Stimulated activated CD4-positive, alpha-beta T cell treated with anti-CD3 and anti-CD28 coated beads, TNF-alpha, amount 100 ng/mL, for 4 hours (primary cell): ENCODE data around the gene LCN10.
"Not testable (repeated sequence)": the region's sequence is repeated elsewhere in the genome, so short reads cannot be mapped to it uniquely, and the experiment has no call there.

ENCODE experiments used
- DNase-seq, 3 experiments: peaks; one replicate each; pipeline ENCODE4 v3.0.0-alpha.2; 2020; ENCODE audit warnings: low read depth in 3 of 3

Gene LCN10

GRCh38 chr9:136720251-136720897, 22.4 kb downstream of the LCN10 start:
- DNase-seq = no peak

GRCh38 chr9:136719195-136719880, 23.4 kb downstream of the LCN10 start:
- no peak for DNase-seq

- DNase-seq = no peak
Measured at GRCh38 chr9:136718345-136719194, 24.2 kb downstream of the LCN10 start.

GRCh38 chr9:136717399-136717798, 25.3 kb downstream of the LCN10 start:
- DNase-seq = no peak

- DNase-seq = no peak
Measured at GRCh38 chr9:136714893-136715274, 27.9 kb downstream of the LCN10 start.

- DNase-seq = no peak
Measured at GRCh38 chr9:136714096-136714892, 28.4 kb downstream of the LCN10 start.

- no peak for DNase-seq
Measured at GRCh38 chr9:136713550-136713949, 29.2 kb downstream of the LCN10 start.

GRCh38 chr9:136712690-136713544, 29.8 kb downstream of the LCN10 start:
- no peak for DNase-seq

GRCh38 chr9:136711751-136712689, 30.7 kb downstream of the LCN10 start, which contains the start of gene DIPK1B:
Gene DIPK1B, plus strand, starts transcription at chr9:136712572. Its CDS starts 94 bp downstream, at chr9:136712666.
- DNase-seq = no peak

- DNase-seq = not testable (repeated sequence)
Measured at GRCh38 chr9:136711219-136711648, 31.5 kb downstream of the LCN10 start.

- no peak for DNase-seq
Measured at GRCh38 chr9:136710543-136710942, 32.2 kb downstream of the LCN10 start.

- DNase-seq = no peak
Measured at GRCh38 chr9:136709454-136710109, 33.2 kb downstream of the LCN10 start.

GRCh38 chr9:136707849-136708517, 34.8 kb downstream of the LCN10 start:
- no peak for DNase-seq

- no peak for DNase-seq
Measured at GRCh38 chr9:136707011-136707410, 35.7 kb downstream of the LCN10 start.

- no peak for DNase-seq
Measured at GRCh38 chr9:136705564-136705963, 37.2 kb downstream of the LCN10 start.

- not testable (repeated sequence) for DNase-seq
Measured at GRCh38 chr9:136704741-136705140, 38.0 kb downstream of the LCN10 start.

- no peak for DNase-seq
Measured at GRCh38 chr9:136703276-136703860, 39.4 kb downstream of the LCN10 start.

- no peak for DNase-seq
Measured at GRCh38 chr9:136701668-136702053, 41.1 kb downstream of the LCN10 start.
